HG03521 (cell line): ENCODE measurements around the gene HOXD3.

Experiments
- ATAC-seq: cut with Tn5 transposase; IDR thresholded peaks from one replicate; pipeline ENCODE4 v1.9.1; 2021; ENCODE audit warnings: mild to moderate bottlenecking, moderate library complexity; ENCODE audit not compliant: unreplicated experiment

Gene HOXD3

GRCh38 chr2:176156807-176157498 lies at the start of gene HOXD3:
Gene HOXD3, plus strand, starts transcription at chr2:176157307. Its CDS starts 11,808 bp downstream, at chr2:176169115.
- ATAC-seq: no peak

GRCh38 chr2:176107731-176108181 lies 49.4 kb upstream of the HOXD3 start:
- no peak for ATAC-seq

GRCh38 chr2:176109192-176109901 lies 47.8 kb upstream of the HOXD3 start:
- no peak for ATAC-seq

GRCh38 chr2:176109946-176110345 lies 47.2 kb upstream of the HOXD3 start:
- ATAC-seq: no peak

- ATAC-seq: no peak
These were observed 46.4 kb upstream of the HOXD3 start for GRCh38 chr2:176110415-176111308.

- ATAC-seq: no peak
These were observed 45.8 kb upstream of the HOXD3 start for GRCh38 chr2:176111309-176111663.

GRCh38 chr2:176111846-176112374 lies 45.2 kb upstream of the HOXD3 start:
- no peak for ATAC-seq

GRCh38 chr2:176112375-176113302 lies 44.5 kb upstream of the HOXD3 start:
- ATAC-seq: no peak

- no peak for ATAC-seq
These were observed 42.8 kb upstream of the HOXD3 start for GRCh38 chr2:176114120-176114929.

GRCh38 chr2:176114930-176115625 lies 42.0 kb upstream of the HOXD3 start:
- ATAC-seq: no peak

- no peak for ATAC-seq
These were observed 41.0 kb upstream of the HOXD3 start, which contains the start of gene HOXD10 for GRCh38 chr2:176115883-176116813. Gene HOXD10, plus strand, starts transcription at chr2:176116778. Its CDS starts 56 bp downstream, at chr2:176116834.

GRCh38 chr2:176117162-176117822 lies 39.8 kb upstream of the HOXD3 start:
- ATAC-seq: no peak

- ATAC-seq: no peak
These were observed 39.2 kb upstream of the HOXD3 start for GRCh38 chr2:176117823-176118371.

GRCh38 chr2:176118601-176119339 lies 38.3 kb upstream of the HOXD3 start:
- no peak for ATAC-seq

- no peak for ATAC-seq
These were observed 36.5 kb upstream of the HOXD3 start for GRCh38 chr2:176120364-176121189.
